OCI-M1 (cell line): ENCODE measurements around the gene ROBO1.
A peak's percentile ranks its signal among the peaks of the same experiment; 100 is the strongest.

Experiments used
- DNase-seq: peaks from one replicate; lab custom pipeline; 2025; lab: John Stamatoyannopoulos, UW

The ROBO1 gene

DNA sequence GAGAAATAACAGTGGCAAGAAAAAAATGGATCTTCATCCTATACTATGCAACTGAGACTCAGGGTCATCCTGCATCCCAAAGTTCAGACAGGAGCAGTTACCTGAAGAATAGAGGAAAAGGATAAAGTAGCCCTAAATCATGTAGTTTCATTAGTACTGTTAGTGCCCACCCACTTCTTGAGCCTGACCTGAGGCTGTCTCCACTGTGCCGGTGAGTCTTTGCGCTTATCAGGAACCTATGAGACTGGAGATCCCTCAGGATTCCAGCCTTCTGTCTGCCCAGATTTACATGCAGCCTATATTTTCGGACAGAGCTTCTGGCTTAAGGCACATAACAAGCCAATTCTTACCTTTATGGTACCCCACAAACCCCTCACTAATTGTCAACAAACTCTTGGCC lies 791.6 kb downstream of the ROBO1 start:
- DNase-seq = no peak

DNA sequence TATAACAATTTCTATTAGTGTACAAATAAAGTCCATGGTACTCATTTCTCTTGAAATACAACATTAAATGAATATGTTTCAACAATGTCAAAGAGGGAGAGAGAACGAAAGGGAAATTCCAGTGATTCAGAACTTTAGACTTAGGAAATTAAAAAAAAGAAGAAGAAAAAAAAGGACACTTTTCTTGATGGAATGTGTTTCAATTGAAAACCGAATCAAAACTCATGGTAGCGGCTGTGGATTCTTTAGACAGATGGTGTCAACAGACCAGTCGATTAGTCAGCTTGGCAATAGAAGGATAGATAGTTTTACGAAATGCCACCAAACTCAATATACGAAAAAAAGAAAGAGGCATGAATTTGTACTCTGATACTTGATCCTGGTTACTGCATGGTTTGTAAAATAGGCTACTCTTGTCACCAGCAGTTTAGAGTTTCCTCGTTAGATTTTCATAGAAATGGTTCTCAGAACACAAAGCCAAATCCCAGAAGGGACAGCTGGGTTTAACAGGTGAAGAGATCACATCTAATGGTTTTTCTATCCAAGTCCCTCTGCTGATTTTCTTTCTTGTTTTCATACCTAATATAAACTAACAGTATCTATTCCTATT lies 793.5 kb downstream of the ROBO1 start:
- DNase-seq = no peak

GRCh38 chr3:78972617-78973301 lies 795.0 kb downstream of the ROBO1 start:
- no peak for DNase-seq

- DNase-seq = no peak
These were observed 797.1 kb downstream of the ROBO1 start for GRCh38 chr3:78970656-78971055.

GRCh38 chr3:78969483-78969882 lies 798.3 kb downstream of the ROBO1 start:
- no peak for DNase-seq

DNA sequence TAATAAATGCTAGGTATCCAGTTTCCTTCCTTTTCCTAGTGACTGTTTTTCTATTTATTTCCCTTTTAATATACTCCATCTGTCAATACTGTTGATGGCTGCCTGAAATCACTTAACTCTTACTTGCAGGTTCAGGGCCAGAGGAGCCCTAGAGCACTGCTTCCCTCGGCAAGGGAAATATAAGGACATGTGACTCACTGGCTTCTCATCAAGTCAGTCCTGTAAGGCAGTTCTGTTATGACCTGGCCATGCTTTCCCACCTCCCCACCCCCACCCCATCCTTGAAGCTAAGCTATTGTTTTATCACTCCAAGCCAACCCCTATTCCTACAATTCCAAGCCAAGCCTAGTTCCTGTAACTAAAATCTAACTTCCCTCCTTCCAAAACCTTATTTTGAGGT lies 800.7 kb downstream of the ROBO1 start:
- no peak for DNase-seq

DNA sequence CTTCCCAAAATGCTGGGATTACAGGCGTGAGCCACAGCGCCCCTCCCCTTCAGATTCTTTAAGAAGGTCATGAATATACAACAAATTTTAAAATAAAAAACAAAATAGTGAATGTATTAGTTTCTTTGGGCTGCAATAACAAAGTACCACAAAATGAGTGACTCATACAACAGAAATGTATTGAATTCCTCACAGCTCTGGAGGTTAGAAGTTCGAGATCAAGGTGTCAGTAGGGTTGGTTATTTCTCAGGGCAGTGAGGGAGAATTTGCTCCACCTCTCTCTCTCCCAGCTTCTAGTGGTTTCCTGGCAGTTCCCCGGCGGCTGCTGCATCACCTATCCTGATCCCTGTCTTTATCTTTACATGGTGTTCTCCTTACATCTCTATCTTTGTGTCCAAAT lies 804.0 kb downstream of the ROBO1 start:
- no peak for DNase-seq

GRCh38 chr3:78957456-78957855 lies 810.3 kb downstream of the ROBO1 start:
- DNase-seq = peak; percentile 74

GRCh38 chr3:78951342-78951945 lies 816.4 kb downstream of the ROBO1 start:
- DNase-seq = no peak

DNA sequence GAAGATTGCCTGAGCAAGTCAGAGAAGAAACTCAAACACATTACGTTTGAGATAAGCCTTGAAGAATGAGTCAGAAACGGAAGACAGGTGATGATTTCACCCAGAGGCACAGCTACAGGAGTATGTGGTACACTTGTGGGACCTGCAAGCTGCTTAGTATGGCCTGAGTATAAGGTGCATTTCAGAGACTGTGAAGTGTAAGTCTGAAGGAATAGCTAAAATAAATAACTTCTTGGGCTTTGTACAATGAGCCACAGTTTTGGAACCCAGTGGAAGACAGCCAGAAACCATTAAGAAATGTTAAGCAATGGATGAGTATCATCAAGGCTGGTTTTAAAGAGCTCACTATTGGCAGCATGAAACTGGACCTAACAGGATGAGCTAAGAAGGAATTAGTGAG lies 826.2 kb downstream of the ROBO1 start:
- DNase-seq = no peak

DNA sequence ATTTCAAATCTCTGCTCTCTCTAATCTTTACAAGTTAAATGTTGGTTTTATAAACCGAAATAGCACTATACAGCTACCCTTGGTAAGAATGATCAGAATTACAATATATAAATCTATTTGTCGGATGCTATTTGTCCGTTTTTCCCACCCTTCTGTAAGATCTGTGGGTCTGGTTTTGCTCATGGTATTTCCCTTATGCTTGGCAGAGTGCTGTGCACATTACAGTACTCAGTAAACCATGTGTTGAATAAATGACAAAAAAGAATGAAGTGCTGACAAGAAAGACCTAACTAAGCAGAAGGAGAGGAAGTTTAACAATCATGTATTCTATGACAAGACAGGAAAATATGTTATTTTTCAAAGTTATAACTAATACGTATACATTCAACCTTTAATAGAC lies 827.2 kb downstream of the ROBO1 start:
- DNase-seq = no peak

DNA sequence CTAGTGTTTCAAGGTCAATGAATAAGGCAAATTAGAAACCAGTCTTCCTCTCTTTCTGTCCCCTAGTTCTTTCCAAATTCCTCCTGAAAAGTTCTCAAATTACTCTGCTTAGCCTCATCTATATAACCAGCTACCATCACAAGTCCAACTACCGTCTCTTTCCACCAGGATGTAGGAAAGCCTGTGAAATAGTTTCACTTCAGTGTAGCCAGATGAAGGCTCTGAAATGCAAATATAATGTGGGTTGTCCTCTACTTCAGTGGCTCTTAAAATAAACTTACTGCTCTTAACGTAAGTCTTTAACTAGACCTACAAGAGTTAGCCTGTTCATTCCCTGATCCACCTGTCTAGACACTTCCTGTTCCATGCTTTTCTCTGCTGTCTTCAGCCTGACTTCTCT lies 827.7 kb downstream of the ROBO1 start:
- DNase-seq = no peak

DNA sequence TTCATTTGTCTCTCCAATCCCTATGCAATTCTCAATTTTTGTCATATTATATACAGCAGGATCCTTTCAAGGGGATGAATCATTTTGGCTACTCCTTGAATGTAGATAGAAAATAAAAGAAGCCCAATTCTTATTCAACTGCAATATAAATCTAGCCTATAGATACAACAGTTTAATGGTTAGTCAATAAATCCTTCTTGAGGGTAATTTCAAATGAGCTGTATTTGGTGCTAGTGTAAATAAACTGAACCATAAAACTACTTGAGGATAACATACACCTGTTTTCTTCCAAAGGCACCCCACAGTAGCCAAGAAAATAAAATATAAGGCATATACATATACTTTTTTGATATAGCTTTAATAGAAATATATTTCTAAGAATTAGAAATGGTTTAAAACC lies 830.3 kb downstream of the ROBO1 start:
- DNase-seq = no peak

DNA sequence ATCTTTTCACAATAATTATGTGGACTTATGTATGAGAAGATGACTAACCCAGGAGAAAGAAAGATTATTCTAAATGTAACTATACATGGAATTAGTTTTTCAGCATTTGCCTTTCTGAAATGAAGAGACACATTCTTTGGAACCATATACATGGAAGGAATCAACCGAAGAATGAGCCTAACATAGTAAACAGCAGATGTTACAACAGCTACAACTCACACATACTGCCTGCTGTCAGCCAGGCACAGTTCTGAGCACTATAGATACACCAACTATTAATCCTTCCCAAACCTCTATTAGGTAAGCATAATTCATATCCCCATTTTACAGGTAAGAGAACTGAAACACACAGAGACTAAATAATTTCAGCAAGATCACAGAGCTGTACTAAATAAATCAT lies 840.0 kb downstream of the ROBO1 start:
- DNase-seq = no peak

DNA sequence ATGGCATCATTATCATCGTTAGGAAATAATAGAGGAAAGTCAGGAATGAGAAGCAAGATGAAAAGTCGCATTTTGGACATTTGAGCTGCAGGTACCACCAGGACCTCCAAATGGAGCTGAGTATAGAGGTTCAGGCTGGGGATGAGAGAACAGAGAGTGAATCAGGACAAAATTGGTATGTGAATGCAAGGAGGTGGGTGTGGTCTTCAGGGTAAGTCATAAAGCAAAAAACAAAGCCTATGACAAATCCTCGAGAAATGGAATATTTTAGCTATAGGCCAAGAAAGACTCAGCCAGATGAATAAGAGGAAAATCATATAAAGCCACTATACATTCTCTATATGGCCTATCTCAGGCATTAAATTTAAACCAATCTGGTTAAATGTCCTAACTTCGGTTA lies 841.3 kb downstream of the ROBO1 start:
- no peak for DNase-seq

DNA sequence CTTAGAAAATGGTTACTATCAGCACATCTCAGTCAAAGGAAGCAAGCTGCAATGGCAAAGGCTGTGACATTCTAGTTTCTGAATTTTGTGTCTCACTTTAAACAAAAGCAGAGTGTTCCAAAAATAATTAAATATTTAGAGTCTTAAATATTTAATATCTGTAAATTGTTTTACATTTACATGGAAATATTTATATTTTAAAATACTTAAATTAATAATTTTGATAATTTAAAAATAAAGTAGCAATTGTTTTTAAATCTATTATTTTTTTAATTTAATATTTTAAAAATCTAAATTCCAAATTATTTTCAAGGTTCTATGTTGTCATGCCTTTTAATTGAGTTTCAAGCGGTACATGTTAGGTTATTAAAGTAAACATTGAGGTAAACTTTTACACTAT lies 843.1 kb downstream of the ROBO1 start:
- no peak for DNase-seq

DNA sequence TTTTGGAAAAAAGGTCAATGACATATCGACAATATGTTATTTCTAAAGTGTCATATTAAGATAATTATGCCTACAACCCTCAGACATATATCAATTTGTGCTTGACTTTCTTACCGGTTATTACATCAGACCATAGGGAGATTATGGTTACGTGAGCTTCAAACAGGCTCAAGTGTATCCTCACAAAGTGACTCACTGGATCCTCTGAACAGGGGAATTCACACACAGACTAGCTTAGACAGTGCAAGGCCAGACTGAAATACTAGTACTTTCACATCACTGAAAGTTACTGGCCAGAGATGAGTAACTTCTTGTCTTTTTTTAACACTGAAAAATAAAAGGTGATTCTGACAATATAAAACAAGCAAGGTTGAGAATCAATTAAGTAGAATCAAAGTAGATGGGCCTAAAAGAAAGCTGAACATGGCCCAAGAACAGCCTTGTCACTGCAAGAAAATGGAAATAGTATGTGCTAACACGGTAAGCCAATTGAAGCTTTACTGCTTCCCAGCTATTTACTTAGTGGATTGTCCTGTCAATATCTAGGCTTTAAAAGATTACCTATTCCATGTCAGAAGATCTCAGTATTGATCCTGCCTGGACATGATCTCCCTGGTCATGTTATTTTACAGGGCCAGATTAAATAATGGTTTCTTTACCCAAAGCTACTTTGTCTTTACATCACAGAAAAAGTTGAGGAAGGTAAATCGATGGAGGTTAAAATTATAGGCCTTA lies 848.6 kb downstream of the ROBO1 start:
- DNase-seq = peak; percentile 77

DNA sequence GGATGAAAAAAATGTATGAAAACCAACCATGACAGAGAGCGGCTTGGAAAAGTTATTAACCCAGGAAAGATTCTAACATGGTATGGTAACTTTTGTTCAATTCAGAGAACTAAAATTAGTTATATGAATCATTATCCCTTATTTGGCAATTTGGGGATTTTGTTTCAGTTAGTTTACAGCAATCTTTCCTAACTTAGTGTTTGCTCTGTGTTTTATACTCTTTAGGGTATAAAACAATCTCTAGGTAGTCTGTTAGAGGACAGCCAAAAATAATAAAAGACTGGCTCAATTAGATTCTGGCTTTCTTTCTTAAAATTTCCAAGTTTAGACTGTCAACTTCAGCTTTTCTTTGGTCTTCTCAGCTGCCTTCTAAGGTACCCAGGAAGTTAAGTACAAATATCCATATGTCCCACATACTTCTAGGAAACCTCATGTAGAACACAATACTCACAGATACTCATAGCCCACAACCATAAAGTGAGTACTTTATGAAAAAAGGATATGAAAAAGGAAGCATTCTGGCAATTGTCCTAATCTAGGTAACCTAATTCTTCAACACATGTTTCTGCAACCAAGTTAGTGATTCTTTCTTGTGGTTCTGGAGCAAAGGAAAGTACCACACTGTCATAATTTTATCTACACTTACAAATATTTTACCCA lies 849.3 kb downstream of the ROBO1 start:
- no peak for DNase-seq

- DNase-seq = no peak
These were observed 850.3 kb downstream of the ROBO1 start for GRCh38 chr3:78917536-78917935.

DNA sequence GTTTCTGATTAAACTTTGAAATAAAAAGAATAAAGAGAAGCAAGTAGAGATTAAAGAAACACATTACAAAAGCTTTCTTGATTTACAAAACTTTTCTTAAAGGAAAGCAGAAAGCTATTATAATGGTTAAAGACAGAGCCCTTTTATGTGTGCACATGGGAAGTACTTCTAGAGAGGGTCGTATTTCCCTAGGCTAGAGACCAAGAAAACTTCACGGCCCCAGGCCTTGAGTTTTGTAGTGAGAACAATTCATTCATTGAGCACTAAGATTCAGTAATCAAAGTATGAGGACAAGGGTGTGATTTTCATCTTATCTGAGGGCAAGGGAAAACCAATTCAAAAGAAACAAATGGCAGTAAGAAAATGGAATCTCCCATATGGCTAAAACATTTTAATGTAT lies 854.1 kb downstream of the ROBO1 start:
- no peak for DNase-seq

DNA sequence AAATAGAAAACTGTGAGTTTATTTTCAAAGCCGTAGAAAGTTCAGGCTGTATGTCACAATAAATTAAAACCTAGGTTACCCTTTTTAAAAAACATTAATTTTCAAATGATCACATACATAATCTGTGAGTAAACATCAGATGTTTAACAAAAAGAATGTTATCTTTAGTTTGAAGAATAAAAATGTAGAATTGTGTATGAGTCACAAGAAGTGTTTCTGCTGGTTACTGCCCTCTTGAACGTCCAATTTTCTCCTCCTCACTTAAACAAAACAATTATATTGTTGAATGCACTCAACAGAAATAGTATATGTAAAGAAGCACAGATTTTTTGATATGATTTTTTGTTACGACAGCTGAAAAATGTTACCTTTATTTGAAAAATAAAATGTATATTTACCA lies 855.1 kb downstream of the ROBO1 start:
- DNase-seq = no peak

- no peak for DNase-seq
These were observed 855.5 kb downstream of the ROBO1 start for GRCh38 chr3:78912259-78912658.

DNA sequence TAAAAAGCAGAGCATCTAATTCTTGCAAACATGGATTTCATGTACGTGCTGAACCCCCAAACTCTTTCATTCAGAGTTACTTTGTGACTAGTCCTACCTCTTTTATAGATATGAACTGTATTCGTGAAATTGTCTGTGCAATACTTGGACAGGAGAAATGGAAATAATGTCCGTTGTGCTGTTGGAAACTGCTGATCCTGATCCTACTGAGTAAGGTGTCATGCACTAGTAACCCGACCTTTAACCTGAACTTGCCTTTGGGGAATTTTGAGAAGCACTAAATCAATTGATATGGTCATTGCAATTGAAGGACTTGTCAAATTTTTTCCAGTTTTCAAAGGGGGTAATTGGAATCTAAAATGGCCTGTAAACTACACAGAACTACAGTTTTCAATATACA lies 856.4 kb downstream of the ROBO1 start:
- no peak for DNase-seq
